ENCODE measurements around the gene TSPOAP1. TPM values are rescaled to one million over a fixed set of nuclear protein-coding genes. Genes with fewer than 3 reads are reported as not detected.

The TSPOAP1 gene
- polyA plus RNA-seq, 1 of the 3 experiments (the other 2 are of a cell fraction), result 0.79 TPM

GRCh38 chr17:58313815-58314705 lies 14.5 kb downstream of the TSPOAP1 start:
- Histone ChIP-seq H3K4me1 (ENCODE audit: control insufficient read depth in 1 of 2, insufficient read depth in 2 of 2, low read depth in 1 of 2, low read length in 1 of 2) (no peaks in the 10 kb centered on the region), H4K20me1 (ENCODE audit: insufficient read depth) (no peaks in the 10 kb centered on the region), H2AFZ (ENCODE audit: low read depth) (no peak overlapping the region), H3K9me2 (no peaks in the 10 kb centered on the region), H3K36me3 (replicated peaks in 1 of 2; ENCODE audit: control insufficient read depth in 1 of 2, insufficient read depth in 2 of 2, low read length in 1 of 2) (no peaks in the 10 kb centered on the region), H3K27ac (ENCODE audit: low read depth in 2 of 2, low read length in 1 of 2) (no peak overlapping the region), H3K27me3 (ENCODE audit: insufficient read depth) (no peaks in the 10 kb centered on the region), H3K4me3 (ENCODE audit: low read depth in 2 of 2, low read length in 1 of 2) (no peak overlapping the region), H3K9me3 (no peaks in the 10 kb centered on the region), H3K79me2 (ENCODE audit: insufficient read depth) (no peaks in the 10 kb centered on the region), H3K4me2 (no peak overlapping the region), H3K9ac (no peak overlapping the region), H3F3A (replicated peaks; ENCODE audit: insufficient read depth) (no peaks in the 10 kb centered on the region)
- DNase-seq, result peak; percentile 27
- WGBS (ENCODE audit: low lambda C conversion rate), result 68% methylated on average over 7 of the region's 7 CpGs
- TF ChIP-seq YY1 (IDR thresholded peaks at IDR 0.05; ENCODE audit: low read depth) (no peak), MAX (IDR thresholded peaks at IDR 0.05; ENCODE audit: low read depth) (no peak), SIN3A (IDR thresholded peaks at IDR 0.05; ENCODE audit: borderline replicate concordance, low read depth, low read length) (no peak), USF1 (IDR thresholded peaks at IDR 0.05; ENCODE audit: borderline replicate concordance, low read depth) (no peak), REST (IDR thresholded peaks at IDR 0.05; ENCODE audit: low read depth, low read length) (no peak), NRF1 (IDR thresholded peaks at IDR 0.05; ENCODE audit: low read depth, low read length) (no peak), FOXM1 (IDR thresholded peaks at IDR 0.05; ENCODE audit: low read depth) (no peak), RCOR1 (IDR thresholded peaks at IDR 0.05; ENCODE audit: low read length) (no peak), MXI1 (IDR thresholded peaks at IDR 0.05; ENCODE audit: low read depth, low read length) (no peak), POLR2AphosphoS5 (IDR thresholded peaks at IDR 0.05; ENCODE audit: low read depth, low read length) (no peak), ZBTB33 (IDR thresholded peaks at IDR 0.05; ENCODE audit: borderline replicate concordance, low read depth) (no peak), JUND (IDR thresholded peaks at IDR 0.05) (no peak), NFIC (IDR thresholded peaks at IDR 0.05; ENCODE audit: borderline replicate concordance) (no peak), USF2 (IDR thresholded peaks at IDR 0.05; ENCODE audit: borderline replicate concordance, low read depth, low read length) (no peak), RAD21 (IDR thresholded peaks at IDR 0.05; ENCODE audit: low read length) (no peak), EP300 (IDR thresholded peaks at IDR 0.05; ENCODE audit: borderline replicate concordance in 1 of 2, low read depth in 1 of 2, low read length in 1 of 2) (no peak), FOSL2 (IDR thresholded peaks at IDR 0.05; ENCODE audit: borderline replicate concordance, low read depth) (no peak), IRF3 (IDR thresholded peaks at IDR 0.05; ENCODE audit: low read depth, low read length) (no peak), MEF2A (IDR thresholded peaks at IDR 0.05; ENCODE audit: borderline replicate concordance, low read depth) (no peak), CTCF (IDR thresholded peaks at IDR 0.05) (no peak)
- ChIA-PET CTCF (interaction anchor here (1.3 to 2.8 kb wide), 4 partner anchors 9 to 104 kb away, joined by 3 to 20 read pairs (median 12); partner anchors contain the start of gene RNF43), POLR2A (interaction anchor here (1.8 kb wide), 1 partner anchor 10 kb away, joined by 5 read pairs; no protein-coding TSS in a partner anchor)

Measured in SK-N-SH (cell line).